Left lung (tissue), 10 donors: ENCODE measurements around the gene BICDL2. TPM values are rescaled to one million over a fixed set of nuclear protein-coding genes. Genes with fewer than 3 reads are reported as not detected.
A peak's percentile ranks its signal among the peaks of the same experiment; 100 is the strongest.

Experiments
- ATAC-seq: fragments of 200-7000 bp; cut with Tn5 transposase; one replicate; pipeline ENCODE4 v1.9.1; 2020; ENCODE audit warnings: moderate library complexity
- DNase-seq, 4 donors: peaks; one replicate each; pipeline ENCODE4 v3.0.0-alpha.2; 2013 to 2020
- H3K27ac ChIP-seq, 2 donors: fragments of 200-600 bp; sonication (generic) in 1 of 2; one replicate each; pipeline versions ENCODE4 v1.5.0 to v1.8.0; 2020 to 2021
- H3K27me3 ChIP-seq, 2 donors: fragments of 200-600 bp; sonication (generic) in 1 of 2; one replicate each; pipeline versions ENCODE4 v1.5.0 to v1.8.0; 2020 to 2021
- H3K36me3 ChIP-seq, 2 donors: fragments of 200-600 bp; sonication (generic) in 1 of 2; one replicate each; pipeline versions ENCODE4 v1.5.0 to v1.8.0; 2020 to 2021
- H3K4me1 ChIP-seq, 2 donors: fragments of 200-600 bp; one replicate each; pipeline ENCODE4 v1.8.0; 2021
- H3K4me3 ChIP-seq, 2 donors: fragments of 200-600 bp; sonication (generic) in 1 of 2; one replicate each; pipeline versions ENCODE4 v1.5.0 to v1.8.0; 2020 to 2021; ENCODE audit warnings: mild to moderate bottlenecking in 1 of 2
- H3K9me3 ChIP-seq, 2 donors: fragments of 200-600 bp; sonication (generic) in 1 of 2; one replicate each; pipeline versions ENCODE4 v1.5.0 to v1.8.0; 2020 to 2021
- intact Hi-C, 2 donors: fragments of 100-400 bp; cut with DNase I; formaldehyde crosslinking; loops; one replicate each; pipeline versions ENCODE4 v1.11.2 to v1.14.2; 2022
- polyA plus RNA-seq, 6 donors: library from polyadenylated mRNA; unstranded; fragments of 120-200 nt; gene quantifications; one replicate each; pipeline ENCODE4 v1.2.1, GENCODE V29; 2013; ENCODE audit not compliant: insufficient read length in 6 of 6
- total RNA-seq, 2 donors: library from RNA; stranded (reverse); fragmentation: NEBNext Ultra II Directional; extraction: Animal tissue kit (Norgen Biotek cat#: 25700); gene quantifications; one replicate each; pipeline ENCODE4 v1.2.1, GENCODE V29; 2021
- TF ChIP-seq, protein P1 (sequence below), 2 donors: fragments of 200-600 bp; sonication (generic) in 1 of 2; IDR thresholded peaks; one replicate each; pipeline versions ENCODE4 v1.5.0 to v1.8.0; 2021; ENCODE audit warnings: antibody characterized with exemption in 2 of 2
- donor health status: DM: no; HTN: yes; CAD: no.
- donor health status: DM: no; HTN: no; CAD: no.

BICDL2 gene
- total and polyA plus RNA-seq, 8 donors = 2.5 to 18.1 (median 3.9) TPM

DNA sequence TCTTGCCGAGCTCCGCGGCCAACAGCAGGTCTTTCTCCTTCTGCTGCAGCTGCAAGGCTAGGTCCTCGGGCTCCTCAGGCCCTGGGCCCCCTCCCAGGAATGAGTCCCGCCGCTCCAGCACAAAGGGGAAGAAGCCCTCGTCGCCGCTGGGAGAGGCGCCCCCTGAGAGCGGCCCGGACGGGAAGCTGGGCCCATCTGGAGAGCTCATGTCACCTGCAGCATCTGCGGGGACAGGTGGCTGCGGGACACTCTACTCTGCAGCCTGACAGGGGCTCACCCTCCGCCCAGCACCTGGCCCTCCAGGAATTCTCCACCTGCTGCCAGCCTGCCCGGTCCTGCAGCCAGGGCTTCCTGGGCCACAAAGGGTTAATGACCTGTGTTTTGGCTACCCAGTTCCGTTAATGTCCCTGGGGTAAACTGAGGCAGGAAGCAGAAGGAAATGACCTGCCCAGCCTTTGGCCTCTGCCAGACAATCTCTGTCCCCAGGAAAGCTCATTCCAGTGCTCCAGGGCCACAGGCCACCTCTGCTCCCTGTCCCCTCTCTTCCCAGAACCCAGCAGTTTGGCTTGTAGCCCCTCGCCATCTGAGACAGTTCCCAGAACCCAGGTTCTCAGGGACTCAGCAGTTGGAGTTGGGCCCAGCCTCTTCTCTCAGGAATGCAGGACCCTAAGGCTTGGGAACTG is 1.3 kb downstream of the BICDL2 start:
- Histone ChIP-seq H3K9me3 (no peaks in the 10 kb centered on the region), H3K27ac (no peak overlapping the region), H3K4me3 (peak overlapping the region in 1 of 2 donors; percentile 40), H3K4me1 (peaks cover 0 to 19% of the 10 kb centered on the region in 2 donors), H3K36me3 (no peaks in the 10 kb centered on the region), H3K27me3 (peaks cover 54 to 100% of the 10 kb centered on the region in 2 donors)
- intact Hi-C loops = no loop called here
- TF ChIP-seq, protein P1, sequence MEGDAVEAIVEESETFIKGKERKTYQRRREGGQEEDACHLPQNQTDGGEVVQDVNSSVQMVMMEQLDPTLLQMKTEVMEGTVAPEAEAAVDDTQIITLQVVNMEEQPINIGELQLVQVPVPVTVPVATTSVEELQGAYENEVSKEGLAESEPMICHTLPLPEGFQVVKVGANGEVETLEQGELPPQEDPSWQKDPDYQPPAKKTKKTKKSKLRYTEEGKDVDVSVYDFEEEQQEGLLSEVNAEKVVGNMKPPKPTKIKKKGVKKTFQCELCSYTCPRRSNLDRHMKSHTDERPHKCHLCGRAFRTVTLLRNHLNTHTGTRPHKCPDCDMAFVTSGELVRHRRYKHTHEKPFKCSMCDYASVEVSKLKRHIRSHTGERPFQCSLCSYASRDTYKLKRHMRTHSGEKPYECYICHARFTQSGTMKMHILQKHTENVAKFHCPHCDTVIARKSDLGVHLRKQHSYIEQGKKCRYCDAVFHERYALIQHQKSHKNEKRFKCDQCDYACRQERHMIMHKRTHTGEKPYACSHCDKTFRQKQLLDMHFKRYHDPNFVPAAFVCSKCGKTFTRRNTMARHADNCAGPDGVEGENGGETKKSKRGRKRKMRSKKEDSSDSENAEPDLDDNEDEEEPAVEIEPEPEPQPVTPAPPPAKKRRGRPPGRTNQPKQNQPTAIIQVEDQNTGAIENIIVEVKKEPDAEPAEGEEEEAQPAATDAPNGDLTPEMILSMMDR (IDR thresholded peaks at IDR 0.05) = no peak
- ATAC-seq (no peak), DNase-seq (peak in 1 of 4 donors; percentile 58)

GRCh38 chr16:3032624-3033023 is 4.1 kb downstream of the BICDL2 start:
- ATAC-seq (no peak), DNase-seq (no peak)
- Histone ChIP-seq H3K27me3 (peaks cover 55 to 94% of the 10 kb centered on the region in 2 donors), H3K4me3 (no peak overlapping the region), H3K36me3 (no peaks in the 10 kb centered on the region), H3K27ac (no peak overlapping the region), H3K4me1 (peaks cover 0 to 43% of the 10 kb centered on the region in 2 donors), H3K9me3 (no peaks in the 10 kb centered on the region)
- TF ChIP-seq, protein P1 (IDR thresholded peaks at IDR 0.05) = no peak
- intact Hi-C loops = no loop called here

GRCh38 chr16:3030222-3031212 is 6.2 kb downstream of the BICDL2 start:
- H3K27me3 ChIP-seq = peaks cover 35 to 73% of the 10 kb centered on the region in 2 donors
- peaks cover 0 to 29% of the 10 kb centered on the region in 2 donors for H3K4me1 ChIP-seq

GRCh38 chr16:3029491-3030221 is 7.1 kb downstream of the BICDL2 start:
- intact Hi-C loops = no loop called here

More at GRCh38 chr16:3030222-3031212, 6.2 kb downstream of the BICDL2 start:
- no peak for DNase-seq
- intact Hi-C loops = no loop called here
- no peaks in the 10 kb centered on the region for H3K9me3 ChIP-seq
- no peak for ATAC-seq
- TF ChIP-seq, protein P1 (IDR thresholded peaks at IDR 0.05) = no peak
- H3K4me3 ChIP-seq = no peak overlapping the region
- H3K36me3 ChIP-seq = peaks cover 0 to 20% of the 10 kb centered on the region in 2 donors
- no peak overlapping the region for H3K27ac ChIP-seq

More at GRCh38 chr16:3029491-3030221, 7.1 kb downstream of the BICDL2 start:
- TF ChIP-seq, protein P1 (IDR thresholded peaks at IDR 0.05) = no peak
- Histone ChIP-seq H3K4me1 (peaks cover 3 to 35% of the 10 kb centered on the region in 2 donors), H3K36me3 (peaks cover 0 to 21% of the 10 kb centered on the region in 2 donors), H3K27ac (no peak overlapping the region), H3K9me3 (no peaks in the 10 kb centered on the region), H3K4me3 (no peak overlapping the region), H3K27me3 (peaks cover 33 to 64% of the 10 kb centered on the region in 2 donors)
- ATAC-seq = no peak
- DNase-seq = no peak
